NOMO-1 treated with dmso at 0.1 percent for 144 hours (cell line): ENCODE results near the gene HIBADH.

Source experiments
- DNase-seq: peaks from one replicate; lab custom pipeline; 2025; ENCODE audit not compliant: unreplicated experiment; lab: John Stamatoyannopoulos, UW

HIBADH gene

GRCh38 chr7:27662490-27663205 is at the start of gene HIBADH:
HIBADH (minus strand) TSS chr7:27662883; CDS start chr7:27662788, 95 bp downstream.
- peak; percentile 99 for DNase-seq

GRCh38 chr7:27712217-27712616 is 49.5 kb upstream of the HIBADH start:
- DNase-seq, result no peak

- no peak for DNase-seq
These were observed 46.7 kb upstream of the HIBADH start for GRCh38 chr7:27709137-27710075.

GRCh38 chr7:27708485-27708884 is 45.8 kb upstream of the HIBADH start:
- DNase-seq, result no peak

GRCh38 chr7:27705200-27705594 is 42.5 kb upstream of the HIBADH start:
- DNase-seq, result no peak

- no peak for DNase-seq
These were observed 41.9 kb upstream of the HIBADH start for GRCh38 chr7:27704422-27705199.

GRCh38 chr7:27703181-27703580 is 40.5 kb upstream of the HIBADH start:
- no peak for DNase-seq

- no peak for DNase-seq
These were observed 37.8 kb upstream of the HIBADH start for GRCh38 chr7:27700501-27700900.

- no peak for DNase-seq
These were observed 37.1 kb upstream of the HIBADH start for GRCh38 chr7:27699751-27700150.

GRCh38 chr7:27697861-27698430 is 35.3 kb upstream of the HIBADH start:
- DNase-seq, result peak; percentile 73

GRCh38 chr7:27695096-27695495 is 32.4 kb upstream of the HIBADH start:
- no peak for DNase-seq

GRCh38 chr7:27693794-27694193 is 31.1 kb upstream of the HIBADH start:
- peak; percentile 38 for DNase-seq

GRCh38 chr7:27690649-27691048 is 28.0 kb upstream of the HIBADH start:
- DNase-seq, result no peak

GRCh38 chr7:27689591-27690164 is 27.0 kb upstream of the HIBADH start:
- no peak for DNase-seq

- no peak for DNase-seq
These were observed 26.5 kb upstream of the HIBADH start for GRCh38 chr7:27689150-27689549.

GRCh38 chr7:27688646-27689045 is 26.0 kb upstream of the HIBADH start:
- no peak for DNase-seq

GRCh38 chr7:27688056-27688455 is 25.4 kb upstream of the HIBADH start:
- DNase-seq, result no peak

GRCh38 chr7:27686315-27686714 is 23.6 kb upstream of the HIBADH start:
- DNase-seq, result no peak

GRCh38 chr7:27685893-27686292 is 23.2 kb upstream of the HIBADH start:
- DNase-seq, result no peak

- no peak for DNase-seq
These were observed 22.5 kb upstream of the HIBADH start for GRCh38 chr7:27685209-27685608.

GRCh38 chr7:27684491-27684890 is 21.8 kb upstream of the HIBADH start:
- no peak for DNase-seq
